ENCODE results near the gene NHP2. TPM values are rescaled to one million over a fixed set of nuclear protein-coding genes. Genes with fewer than 3 reads are reported as not detected.

The NHP2 gene
- total RNA-seq, 3 donors from 2014 or later (not counting 1 experiment from before 2014, with no cell fraction given) = 39.2 to 43.5 (median 40.2) TPM

GRCh38 chr5:178189433-178189832 lies 35.7 kb upstream of the NHP2 start:
- Mint-ChIP-seq H3K4me1 (peaks cover 16 to 22% of the 10 kb centered on the region in 2 donors), H3K36me3 (no peaks in the 10 kb centered on the region), H3K27me3 (ENCODE audit: low read depth in 2 of 2) (peaks cover 0 to 7% of the 10 kb centered on the region in 2 donors), H3K9me3 (no peaks in the 10 kb centered on the region), H3K4me3 (no peak overlapping the region), H3K27ac (no peak overlapping the region)
- ATAC-seq (no peak), DNase-seq (no peak)
- intact Hi-C loops (cut with micrococcal nuclease) = no loop called here
- H3K36me3 ChIP-seq (ENCODE audit: control insufficient read depth, insufficient read depth, low read length) = no peaks in the 10 kb centered on the region
- peaks cover 17% of the 10 kb centered on the region for H3K4me1 ChIP-seq (ENCODE audit: control insufficient read depth, insufficient read depth, low read length)
- H3K27ac ChIP-seq (ENCODE audit: low read length) = no peak overlapping the region
- H3K4me3 ChIP-seq (ENCODE audit: low read length) = no peak overlapping the region
- 48% methylated on average over 2 of the region's 2 CpGs for WGBS (ENCODE audit: insufficient coverage)
- no peaks in the 10 kb centered on the region for H3K9me3 ChIP-seq (ENCODE audit: control insufficient read depth, insufficient read depth, low read length)
- H3K27me3 ChIP-seq (ENCODE audit: control insufficient read depth, insufficient read depth, low read length) = no peaks in the 10 kb centered on the region
- TF ChIP-seq CTCF (IDR thresholded peaks at IDR 0.05) = no peak

- ATAC-seq = no peak
- H3K4me3 Mint-ChIP-seq = no peak within 1 kb of the TSS
- Histone ChIP-seq H3K4me1 (ENCODE audit: control insufficient read depth, insufficient read depth, low read length) (no peaks in the 10 kb centered on the region), H3K9me3 (ENCODE audit: control insufficient read depth, insufficient read depth, low read length) (no peaks in the 10 kb centered on the region), H3K4me3 (ENCODE audit: low read length) (no peak within 1 kb of the TSS), H3K27ac (ENCODE audit: low read length) (no peak within 1 kb of the TSS), H3K36me3 (ENCODE audit: control insufficient read depth, insufficient read depth, low read length) (no peaks in the 10 kb centered on the region), H3K27me3 (ENCODE audit: control insufficient read depth, insufficient read depth, low read length) (no peaks in the 10 kb centered on the region)
- no peak for DNase-seq
- intact Hi-C loops (cut with micrococcal nuclease) = no loop called here
- 94% methylated on average over 21 of the region's 27 CpGs for WGBS (ENCODE audit: insufficient coverage)
- no peak within 1 kb of the TSS for H3K27ac Mint-ChIP-seq
- peaks cover 0 to 7% of the 10 kb centered on the region in 2 donors for H3K27me3 Mint-ChIP-seq (ENCODE audit: low read depth in 2 of 2)
- no peaks in the 10 kb centered on the region for H3K36me3 Mint-ChIP-seq
- TF ChIP-seq CTCF (IDR thresholded peaks at IDR 0.05) = no peak
- H3K9me3 Mint-ChIP-seq = no peaks in the 10 kb centered on the region
- peaks cover 0 to under 1% of the 10 kb centered on the region in 2 donors for H3K4me1 Mint-ChIP-seq
Observed at GRCh38 chr5:178187014-178187413, 33.3 kb upstream of the NHP2 start, which contains the start of gene GMCL2. Gene GMCL2 (minus strand): TSS chr5:178187371. CDS start chr5:178187299, 72 bp downstream.

GRCh38 chr5:178186427-178186826 lies 32.7 kb upstream of the NHP2 start:
- DNase-seq (no peak), ATAC-seq (no peak)
- Histone ChIP-seq H3K4me3 (ENCODE audit: low read length) (no peak overlapping the region), H3K4me1 (ENCODE audit: control insufficient read depth, insufficient read depth, low read length) (no peaks in the 10 kb centered on the region), H3K27ac (ENCODE audit: low read length) (no peak overlapping the region), H3K9me3 (ENCODE audit: control insufficient read depth, insufficient read depth, low read length) (no peaks in the 10 kb centered on the region), H3K36me3 (ENCODE audit: control insufficient read depth, insufficient read depth, low read length) (no peaks in the 10 kb centered on the region), H3K27me3 (ENCODE audit: control insufficient read depth, insufficient read depth, low read length) (no peaks in the 10 kb centered on the region)
- 78% methylated on average over 6 of the region's 6 CpGs for WGBS (ENCODE audit: insufficient coverage)
- TF ChIP-seq CTCF (IDR thresholded peaks at IDR 0.05) = no peak
- H3K9me3 Mint-ChIP-seq = no peaks in the 10 kb centered on the region
- no peaks in the 10 kb centered on the region for H3K36me3 Mint-ChIP-seq
- H3K4me1 Mint-ChIP-seq = no peaks in the 10 kb centered on the region
- H3K27ac Mint-ChIP-seq = no peak overlapping the region
- peaks cover 0 to 7% of the 10 kb centered on the region in 2 donors for H3K27me3 Mint-ChIP-seq (ENCODE audit: low read depth in 2 of 2)
- intact Hi-C loops (cut with micrococcal nuclease) = no loop called here
- no peak overlapping the region for H3K4me3 Mint-ChIP-seq

- no peak for TF ChIP-seq CTCF (IDR thresholded peaks at IDR 0.05)
Observed at GRCh38 chr5:178182158-178182876, 28.6 kb upstream of the NHP2 start.

More at GRCh38 chr5:178182158-178182876, 28.6 kb upstream of the NHP2 start:
- peaks cover 6 to 7% of the 10 kb centered on the region in 2 donors for H3K27me3 Mint-ChIP-seq (ENCODE audit: low read depth in 2 of 2)
- no peaks in the 10 kb centered on the region for H3K4me1 Mint-ChIP-seq
- H3K4me3 Mint-ChIP-seq = no peak overlapping the region
- Histone ChIP-seq H3K4me1 (ENCODE audit: control insufficient read depth, insufficient read depth, low read length) (no peaks in the 10 kb centered on the region), H3K9me3 (ENCODE audit: control insufficient read depth, insufficient read depth, low read length) (no peaks in the 10 kb centered on the region), H3K36me3 (ENCODE audit: control insufficient read depth, insufficient read depth, low read length) (no peaks in the 10 kb centered on the region), H3K27ac (ENCODE audit: low read length) (no peak overlapping the region), H3K27me3 (ENCODE audit: control insufficient read depth, insufficient read depth, low read length) (no peaks in the 10 kb centered on the region), H3K4me3 (ENCODE audit: low read length) (no peak overlapping the region)
- intact Hi-C loops (cut with micrococcal nuclease) = no loop called here
- ATAC-seq (no peak), DNase-seq (no peak)
- 16% methylated on average over 4 of the region's 4 CpGs for WGBS (ENCODE audit: insufficient coverage)
- H3K27ac Mint-ChIP-seq = no peak overlapping the region
- no peaks in the 10 kb centered on the region for H3K9me3 Mint-ChIP-seq
- no peaks in the 10 kb centered on the region for H3K36me3 Mint-ChIP-seq
